A549 (cell line): ENCODE results near the gene ECI1. TPM values are rescaled to one million over a fixed set of nuclear protein-coding genes. Genes with fewer than 3 reads are reported as not detected.

Experiments used
- ATAC-seq, 2 experiments: fragments of 200-7000 bp in 1 of 2; fragments of >200 bp in 1 of 2; cut with Nextera tagmentation in 1 of 2; cut with Tn5 transposase in 1 of 2; 3 replicates each; pipeline versions ENCODE4 v1.8.0 to v1.9.1; 2018 to 2020; ENCODE audit warnings: mild to moderate bottlenecking in 1 of 2, moderate library complexity in 1 of 2
- CTCF ChIA-PET: fragments of 300-600 bp; sonication (Branson Sonifier 250); formaldehyde crosslinking; extraction: SDS; loops from one replicate; lab custom pipeline; 2021; ENCODE audit warnings: antibody characterized with exemption, inconsistent platforms; lab: Yijun Ruan, JAX
- POLR2A ChIA-PET: fragments of 350-600 bp; formaldehyde crosslinking; extraction: SDS; loops from one replicate; lab custom pipeline; 2021; ENCODE audit warnings: antibody characterized with exemption, inconsistent platforms; lab: Yijun Ruan, JAX
- DNase-seq, 2 experiments: peaks; one replicate each; pipeline versions ENCODE4 v3.0.0 to v3.0.0-alpha.2; 2011 to 2016; ENCODE audit warnings: low read depth in 1 of 2, low spot score in 1 of 2
- FAIRE-seq: peaks from 2 replicates; lab custom pipeline; 2011; peaks lifted over from hg19 to GRCh38; lab: Jason Lieb, UNC
- H3K27ac ChIP-seq, 2 experiments: fragments of >200 bp; sonication (Bioruptor Twin); formaldehyde crosslinking; 3 replicates each; pipeline ENCODE4 v1.5.1; 2016 to 2017
- H3K4me1 ChIP-seq: fragments of >200 bp; sonication (Bioruptor Twin); formaldehyde crosslinking; 3 replicates; pipeline ENCODE4 v1.6.1; 2016
- H3K4me2 ChIP-seq: fragments of >200 bp; sonication (Bioruptor Twin); formaldehyde crosslinking; 3 replicates; pipeline ENCODE4 v1.6.1; 2016
- H3K4me3 ChIP-seq: fragments of >200 bp; sonication (Bioruptor Twin); formaldehyde crosslinking; 3 replicates; pipeline ENCODE4 v1.5.1; 2016
- H3K9me3 ChIP-seq: fragments of >200 bp; sonication (Bioruptor Twin); formaldehyde crosslinking; 3 replicates; pipeline ENCODE4 v1.6.1; 2016
- CHD4 ChIP-seq: fragments of 200-600 bp; sonication (generic); IDR thresholded peaks from 2 replicates; pipeline ENCODE4 v1.6.1; 2016; ENCODE audit warnings: antibody characterized with exemption, mild to moderate bottlenecking, borderline replicate concordance
- EHMT2 ChIP-seq: fragments of 200-600 bp; sonication (generic); IDR thresholded peaks from 2 replicates; pipeline ENCODE4 v1.6.1; 2016; ENCODE audit warnings: antibody characterized with exemption, low read depth, mild to moderate bottlenecking, moderate library complexity
- FOSB ChIP-seq: fragments of 250-450 bp; sonication (Bioruptor Pico); IDR thresholded peaks from 2 replicates; pipeline ENCODE4 v1.5.0; 2020; ENCODE audit warnings: mild to moderate bottlenecking, moderate library complexity
- FOSL2 ChIP-seq, 2 experiments: fragments of 450-650 bp in 1 of 2; fragments of >200 bp in 1 of 2; sonication (Bioruptor Twin) in 1 of 2; formaldehyde crosslinking; IDR thresholded peaks; 2 replicates each; pipeline versions ENCODE4 v1.5.0 to v1.6.1; 2016 to 2020; ENCODE audit warnings: mild to moderate bottlenecking in 1 of 2, moderate library complexity in 1 of 2
- FOXS1 ChIP-seq: fragments of 250-450 bp; sonication (Bioruptor Pico); IDR thresholded peaks from 2 replicates; pipeline ENCODE4 v1.5.0; 2020; ENCODE audit warnings: mild to moderate bottlenecking, moderate library complexity
- HOXB13 ChIP-seq: fragments of 250-450 bp; sonication (Bioruptor Pico); IDR thresholded peaks from 2 replicates; pipeline ENCODE4 v1.5.0; 2020; ENCODE audit warnings: low read depth, mild to moderate bottlenecking, moderate library complexity
- KDM1A ChIP-seq: fragments of 200-600 bp; sonication (generic); IDR thresholded peaks from 2 replicates; pipeline ENCODE4 v1.6.1; 2016; ENCODE audit warnings: low read depth, mild to moderate bottlenecking
- MAZ ChIP-seq: fragments of 150-350 bp; IDR thresholded peaks from 2 replicates; pipeline ENCODE4 v1.6.1; 2014; ENCODE audit warnings: antibody characterized with exemption, low read depth, low read length, borderline replicate concordance
- MYC ChIP-seq: IDR thresholded peaks from 2 replicates; pipeline ENCODE4 v1.6.1; 2012; ENCODE audit warnings: mild to moderate bottlenecking, inconsistent platforms, low read length, improper control_type of control experiment, borderline replicate concordance
- NPAS2 ChIP-seq: fragments of 250-450 bp; sonication (Bioruptor Pico); IDR thresholded peaks from 2 replicates; pipeline ENCODE4 v1.8.0; 2022; ENCODE audit warnings: mild to moderate bottlenecking, moderate library complexity, borderline replicate concordance
- POLR2AphosphoS2 ChIP-seq: conservative IDR thresholded peaks from 2 replicates; pipeline ENCODE4 v1.6.1; 2012; ENCODE audit warnings: low read length, improper control_type of control experiment, inconsistent platforms
- RNF2 ChIP-seq: fragments of 200-600 bp; sonication (generic); IDR thresholded peaks from 2 replicates; pipeline ENCODE4 v1.6.1; 2016; ENCODE audit warnings: low read depth, mild to moderate bottlenecking, antibody characterized with exemption, moderate library complexity, borderline replicate concordance
- SMC3 ChIP-seq: fragments of >200 bp; sonication (Bioruptor Twin); formaldehyde crosslinking; IDR thresholded peaks from 3 replicates; pipeline ENCODE4 v1.6.1; 2018; ENCODE audit warnings: inconsistent platforms
- ZSCAN20 ChIP-seq: fragments of 250-450 bp; sonication (Bioruptor Pico); IDR thresholded peaks from 2 replicates; pipeline ENCODE4 v1.8.0; 2022; ENCODE audit warnings: mild to moderate bottlenecking, moderate library complexity
- WGBS: methylation state at CpG from one replicate; pipeline ENCODE4 v1.1.6; 2017; ENCODE audit errors: missing lambda C conversion rate; 5-methylcytosine and 5-hydroxymethylcytosine counted together
- polyA plus RNA-seq, 4 experiments: library from polyadenylated mRNA; depleted of rRNA in 3 of 4; stranded (reverse); fragments of >200 nt; fragmentation: RNase III in 1 of 4; extraction: RNeasy Plus Mini Kit Qiagen cat#74134 plus additional on column Dnase treatment in 1 of 4; gene quantifications; 2 replicates in 3 of 4; 3 replicates in 1 of 4; pipeline ENCODE4 v1.2.3, GENCODE V29; 2011 to 2017
- TF ChIP-seq, protein P1 (sequence below): fragments of >200 bp; sonication (Bioruptor Twin); formaldehyde crosslinking; IDR thresholded peaks from 2 replicates; pipeline ENCODE4 v1.6.1; 2016
- TF ChIP-seq, protein P2 (sequence below): fragments of 250-450 bp; sonication (Bioruptor Pico); IDR thresholded peaks from 2 replicates; pipeline ENCODE4 v1.5.0; 2021; ENCODE audit warnings: mild to moderate bottlenecking, moderate library complexity, borderline replicate concordance
- TF ChIP-seq, protein P3 (sequence below): fragments of 150-350 bp; IDR thresholded peaks from 2 replicates; pipeline ENCODE4 v1.6.1; 2014; ENCODE audit warnings: low read depth, mild to moderate bottlenecking, low read length
- TF ChIP-seq, protein P4 (sequence below): IDR thresholded peaks from 2 replicates; pipeline ENCODE4 v1.6.1; 2012
- TF ChIP-seq, protein P5 (sequence below): fragments of >200 bp; sonication (Bioruptor Twin); formaldehyde crosslinking; IDR thresholded peaks from 3 replicates; pipeline ENCODE4 v1.5.1; 2016

The ECI1 gene
- polyA plus RNA-seq, 2 of the 4 experiments (the other 2 are of a cell fraction): 41.5 to 47.9 TPM

DNA sequence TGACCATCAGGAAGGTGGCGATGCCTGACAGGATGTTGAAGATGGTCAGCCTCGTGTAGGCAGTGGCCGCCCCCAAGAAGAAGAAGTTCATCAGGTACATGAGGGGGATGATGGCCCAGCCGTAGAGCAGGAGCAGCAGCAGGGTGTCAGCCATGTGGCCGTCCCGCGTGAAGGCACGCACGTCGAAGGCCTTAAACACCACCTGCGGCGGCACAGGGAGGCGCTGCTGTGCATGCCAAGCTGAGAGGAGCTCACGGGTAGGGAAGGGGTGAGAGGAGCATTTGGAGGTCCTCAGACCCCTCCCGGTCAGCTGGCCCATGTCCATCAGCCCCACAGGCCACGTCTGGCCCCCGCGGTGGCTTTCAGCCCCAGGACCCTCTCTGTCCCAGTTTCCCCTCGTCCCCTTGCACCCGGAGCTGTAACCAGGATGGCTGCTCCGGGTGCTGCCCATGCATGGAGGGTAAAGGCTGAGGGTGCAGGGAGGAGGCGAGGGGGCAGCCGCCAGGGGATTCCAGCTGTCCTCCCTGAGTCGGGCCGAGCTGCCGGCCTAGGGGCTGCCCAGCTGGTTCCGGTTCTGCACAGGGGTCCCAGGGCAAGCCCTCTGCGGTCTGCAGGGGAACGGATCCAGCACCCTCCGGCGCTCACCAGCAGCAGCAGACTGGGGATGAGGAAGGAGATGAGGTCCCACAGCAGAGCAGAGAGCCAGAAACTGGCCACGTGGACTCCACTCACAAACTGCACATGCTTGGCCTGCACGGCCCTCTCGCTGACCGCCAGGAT lies 33.6 kb upstream of the ECI1 start:
- H3K4me3 ChIP-seq: no peak overlapping the region

DNA sequence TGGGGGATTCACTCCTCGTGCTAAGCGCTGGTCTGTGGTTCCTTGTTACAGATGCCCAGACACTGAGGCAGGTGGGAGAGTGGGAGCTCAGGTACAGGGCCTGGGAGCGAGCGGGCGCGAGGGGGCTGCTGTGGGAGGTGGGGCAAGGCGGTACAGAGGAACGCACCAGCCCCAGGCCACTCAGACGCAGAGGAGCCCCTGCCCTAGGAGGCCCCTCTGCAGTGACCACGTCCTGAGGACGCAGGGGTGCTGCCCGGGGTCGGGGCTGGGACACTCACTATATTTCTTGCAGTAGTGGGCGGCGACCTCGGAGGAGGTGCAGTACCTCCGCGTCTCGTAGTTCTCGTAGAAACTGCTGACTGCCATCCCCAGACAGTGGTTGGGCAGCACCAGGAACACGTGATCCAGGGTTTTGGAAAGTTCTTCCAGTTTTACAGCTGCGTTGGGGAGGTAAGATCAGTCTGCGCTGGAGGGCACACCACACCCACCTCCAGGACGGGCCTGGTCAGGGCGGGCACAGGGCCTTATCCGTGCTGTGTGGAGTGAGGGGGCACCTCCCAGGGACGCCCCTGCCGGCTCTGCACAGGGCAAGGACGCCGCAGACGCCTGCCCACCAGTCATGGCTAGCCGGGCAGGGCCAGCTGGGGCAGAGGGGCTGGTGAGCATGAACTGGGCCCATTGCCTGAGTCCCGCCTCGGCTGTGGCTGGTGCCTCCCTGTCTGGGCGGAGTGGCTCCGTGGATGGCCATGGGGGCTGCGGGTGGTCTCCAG lies 32.8 kb upstream of the ECI1 start:
- no peak for DNase-seq
- FAIRE-seq: no peak
- H3K4me2 ChIP-seq: no peak overlapping the region
- no peak for ATAC-seq
- TF ChIP-seq FOXS1: no peak
- TF ChIP-seq SMC3: no peak
- TF ChIP-seq, protein P1, sequence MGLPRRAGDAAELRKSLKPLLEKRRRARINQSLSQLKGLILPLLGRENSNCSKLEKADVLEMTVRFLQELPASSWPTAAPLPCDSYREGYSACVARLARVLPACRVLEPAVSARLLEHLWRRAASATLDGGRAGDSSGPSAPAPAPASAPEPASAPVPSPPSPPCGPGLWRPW: no peak
- TF ChIP-seq, protein P2, sequence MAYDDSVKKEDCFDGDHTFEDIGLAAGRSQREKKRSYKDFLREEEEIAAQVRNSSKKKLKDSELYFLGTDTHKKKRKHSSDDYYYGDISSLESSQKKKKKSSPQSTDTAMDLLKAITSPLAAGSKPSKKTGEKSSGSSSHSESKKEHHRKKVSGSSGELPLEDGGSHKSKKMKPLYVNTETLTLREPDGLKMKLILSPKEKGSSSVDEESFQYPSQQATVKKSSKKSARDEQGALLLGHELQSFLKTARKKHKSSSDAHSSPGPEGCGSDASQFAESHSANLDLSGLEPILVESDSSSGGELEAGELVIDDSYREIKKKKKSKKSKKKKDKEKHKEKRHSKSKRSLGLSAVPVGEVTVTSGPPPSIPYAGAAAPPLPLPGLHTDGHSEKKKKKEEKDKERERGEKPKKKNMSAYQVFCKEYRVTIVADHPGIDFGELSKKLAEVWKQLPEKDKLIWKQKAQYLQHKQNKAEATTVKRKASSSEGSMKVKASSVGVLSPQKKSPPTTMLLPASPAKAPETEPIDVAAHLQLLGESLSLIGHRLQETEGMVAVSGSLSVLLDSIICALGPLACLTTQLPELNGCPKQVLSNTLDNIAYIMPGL (CRISPR knock-in tag): no peak
- TF ChIP-seq, protein P3, sequence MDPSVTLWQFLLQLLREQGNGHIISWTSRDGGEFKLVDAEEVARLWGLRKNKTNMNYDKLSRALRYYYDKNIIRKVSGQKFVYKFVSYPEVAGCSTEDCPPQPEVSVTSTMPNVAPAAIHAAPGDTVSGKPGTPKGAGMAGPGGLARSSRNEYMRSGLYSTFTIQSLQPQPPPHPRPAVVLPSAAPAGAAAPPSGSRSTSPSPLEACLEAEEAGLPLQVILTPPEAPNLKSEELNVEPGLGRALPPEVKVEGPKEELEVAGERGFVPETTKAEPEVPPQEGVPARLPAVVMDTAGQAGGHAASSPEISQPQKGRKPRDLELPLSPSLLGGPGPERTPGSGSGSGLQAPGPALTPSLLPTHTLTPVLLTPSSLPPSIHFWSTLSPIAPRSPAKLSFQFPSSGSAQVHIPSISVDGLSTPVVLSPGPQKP: no peak
- TF ChIP-seq KDM1A: no peak
- TF ChIP-seq RNF2: no peak
- TF ChIP-seq ZSCAN20: no peak
- TF ChIP-seq, all 56 proteins: peak for 0
- no peak overlapping the region for H3K4me3 ChIP-seq
- no peaks in the 10 kb centered on the region for H3K4me1 ChIP-seq
- CTCF ChIA-PET: no interaction called here
- no peak overlapping the region for H3K27ac ChIP-seq
- WGBS: 90% methylated on average over 27 of the region's 37 CpGs
- POLR2A ChIA-PET: no interaction called here
- no peaks in the 10 kb centered on the region for H3K9me3 ChIP-seq

More for the DNA sequence above, 33.6 kb upstream of the ECI1 start:
- Histone ChIP-seq H3K27ac (no peak overlapping the region), H3K4me1 (no peaks in the 10 kb centered on the region), H3K4me2 (no peak overlapping the region), H3K9me3 (no peaks in the 10 kb centered on the region)
- CTCF ChIA-PET: no interaction called here
- no peak for FAIRE-seq
- ATAC-seq: no peak
- POLR2A ChIA-PET: no interaction called here
- TF ChIP-seq CHD4: no peak
- TF ChIP-seq HOXB13 (CRISPR knock-in tag): no peak
- TF ChIP-seq NPAS2 (CRISPR knock-in tag): no peak
- no peak for TF ChIP-seq EHMT2
- TF ChIP-seq POLR2AphosphoS2: no peak
- TF ChIP-seq, protein P4, sequence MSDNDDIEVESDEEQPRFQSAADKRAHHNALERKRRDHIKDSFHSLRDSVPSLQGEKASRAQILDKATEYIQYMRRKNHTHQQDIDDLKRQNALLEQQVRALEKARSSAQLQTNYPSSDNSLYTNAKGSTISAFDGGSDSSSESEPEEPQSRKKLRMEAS: no peak
- no peak for TF ChIP-seq FOSL2 (IDR thresholded peaks at IDR 0.05)
- TF ChIP-seq FOSL2 (CRISPR knock-in tag; IDR thresholded peaks at IDR 0.05): no peak
- no peak for TF ChIP-seq MAZ
- no peak for TF ChIP-seq MYC
- TF ChIP-seq, protein P5, sequence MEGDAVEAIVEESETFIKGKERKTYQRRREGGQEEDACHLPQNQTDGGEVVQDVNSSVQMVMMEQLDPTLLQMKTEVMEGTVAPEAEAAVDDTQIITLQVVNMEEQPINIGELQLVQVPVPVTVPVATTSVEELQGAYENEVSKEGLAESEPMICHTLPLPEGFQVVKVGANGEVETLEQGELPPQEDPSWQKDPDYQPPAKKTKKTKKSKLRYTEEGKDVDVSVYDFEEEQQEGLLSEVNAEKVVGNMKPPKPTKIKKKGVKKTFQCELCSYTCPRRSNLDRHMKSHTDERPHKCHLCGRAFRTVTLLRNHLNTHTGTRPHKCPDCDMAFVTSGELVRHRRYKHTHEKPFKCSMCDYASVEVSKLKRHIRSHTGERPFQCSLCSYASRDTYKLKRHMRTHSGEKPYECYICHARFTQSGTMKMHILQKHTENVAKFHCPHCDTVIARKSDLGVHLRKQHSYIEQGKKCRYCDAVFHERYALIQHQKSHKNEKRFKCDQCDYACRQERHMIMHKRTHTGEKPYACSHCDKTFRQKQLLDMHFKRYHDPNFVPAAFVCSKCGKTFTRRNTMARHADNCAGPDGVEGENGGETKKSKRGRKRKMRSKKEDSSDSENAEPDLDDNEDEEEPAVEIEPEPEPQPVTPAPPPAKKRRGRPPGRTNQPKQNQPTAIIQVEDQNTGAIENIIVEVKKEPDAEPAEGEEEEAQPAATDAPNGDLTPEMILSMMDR: no peak
- no peak for TF ChIP-seq ZSCAN20
- TF ChIP-seq FOSB: no peak
- TF ChIP-seq, all 56 proteins: peak for 0
- DNase-seq: no peak
- 92% methylated on average over 35 of the region's 35 CpGs for WGBS
